Measurements from ENCODE around the gene SPNS3. TPM values are rescaled to one million over a fixed set of nuclear protein-coding genes. Genes with fewer than 3 reads are reported as not detected.

SPNS3 gene
- total RNA-seq, 1 experiment from 2014 or later, result not detected

- no peaks in the 10 kb centered on the region for H3K4me1 ChIP-seq (replicated peaks)
- H3K27me3 ChIP-seq (replicated peaks), result no peaks in the 10 kb centered on the region
- no peak overlapping the region for H3K27ac ChIP-seq
- no peak for DNase-seq (ENCODE audit: low read depth in 1 of 2, low spot score in 2 of 2)
- H3K9me3 ChIP-seq (replicated peaks), result no peaks in the 10 kb centered on the region
- no peaks in the 10 kb centered on the region for H3K36me3 ChIP-seq
- H3K4me3 ChIP-seq, result no peak overlapping the region
Measured at GRCh38 chr17:4411201-4411600, 22.5 kb upstream of the SPNS3 start.

- Histone ChIP-seq H3K27me3 (replicated peaks) (no peaks in the 10 kb centered on the region), H3K4me3 (no peak overlapping the region), H3K4me1 (replicated peaks) (no peaks in the 10 kb centered on the region), H3K36me3 (no peaks in the 10 kb centered on the region), H3K27ac (no peak overlapping the region), H3K9me3 (replicated peaks) (no peaks in the 10 kb centered on the region)
- DNase-seq (ENCODE audit: low read depth in 1 of 2, low spot score in 2 of 2), result peak; percentile 60 to 86
Measured at GRCh38 chr17:4412933-4413831, 20.6 kb upstream of the SPNS3 start.

- no peaks in the 10 kb centered on the region for H3K4me1 ChIP-seq (replicated peaks)
Measured at GRCh38 chr17:4417129-4417667, 16.5 kb upstream of the SPNS3 start.

GRCh38 chr17:4420692-4421131 lies 13.0 kb upstream of the SPNS3 start:
- Histone ChIP-seq H3K4me1 (replicated peaks) (no peaks in the 10 kb centered on the region), H3K27ac (no peak overlapping the region), H3K27me3 (replicated peaks) (no peaks in the 10 kb centered on the region), H3K36me3 (no peaks in the 10 kb centered on the region), H3K9me3 (replicated peaks) (no peaks in the 10 kb centered on the region), H3K4me3 (no peak overlapping the region)
- DNase-seq (ENCODE audit: low read depth in 1 of 2, low spot score in 2 of 2), result peak; percentile 31 to 50

More at GRCh38 chr17:4417129-4417667, 16.5 kb upstream of the SPNS3 start:
- H3K27me3 ChIP-seq (replicated peaks), result no peaks in the 10 kb centered on the region
- H3K4me3 ChIP-seq, result no peak overlapping the region
- no peaks in the 10 kb centered on the region for H3K36me3 ChIP-seq
- H3K9me3 ChIP-seq (replicated peaks), result no peaks in the 10 kb centered on the region
- no peak overlapping the region for H3K27ac ChIP-seq
- no peak for DNase-seq (ENCODE audit: low read depth in 1 of 2, low spot score in 2 of 2)

- Histone ChIP-seq H3K27me3 (replicated peaks) (no peaks in the 10 kb centered on the region), H3K9me3 (replicated peaks) (no peaks in the 10 kb centered on the region), H3K27ac (no peak overlapping the region), H3K4me3 (no peak overlapping the region), H3K4me1 (replicated peaks) (no peaks in the 10 kb centered on the region), H3K36me3 (no peaks in the 10 kb centered on the region)
- DNase-seq (ENCODE audit: low read depth in 1 of 2, low spot score in 2 of 2), result no peak
Measured at GRCh38 chr17:4422864-4423263, 10.9 kb upstream of the SPNS3 start.

- Histone ChIP-seq H3K36me3 (no peaks in the 10 kb centered on the region), H3K4me3 (no peak overlapping the region), H3K4me1 (replicated peaks) (no peaks in the 10 kb centered on the region)
Measured at GRCh38 chr17:4425398-4425797, 8.3 kb upstream of the SPNS3 start.

GRCh38 chr17:4426499-4427208 lies 7.1 kb upstream of the SPNS3 start:
- no peaks in the 10 kb centered on the region for H3K36me3 ChIP-seq
- no peaks in the 10 kb centered on the region for H3K27me3 ChIP-seq (replicated peaks)
- DNase-seq (ENCODE audit: low read depth in 1 of 2, low spot score in 2 of 2), result no peak
- H3K9me3 ChIP-seq (replicated peaks), result no peaks in the 10 kb centered on the region
- no peaks in the 10 kb centered on the region for H3K4me1 ChIP-seq (replicated peaks)
- no peak overlapping the region for H3K4me3 ChIP-seq
- H3K27ac ChIP-seq, result no peak overlapping the region

More at GRCh38 chr17:4425398-4425797, 8.3 kb upstream of the SPNS3 start:
- no peak for DNase-seq (ENCODE audit: low read depth in 1 of 2, low spot score in 2 of 2)
- Histone ChIP-seq H3K27me3 (replicated peaks) (no peaks in the 10 kb centered on the region), H3K27ac (no peak overlapping the region), H3K9me3 (replicated peaks) (no peaks in the 10 kb centered on the region)

- H3K36me3 ChIP-seq, result no peaks in the 10 kb centered on the region
- DNase-seq (ENCODE audit: low read depth in 1 of 2, low spot score in 2 of 2), result no peak
- H3K4me1 ChIP-seq (replicated peaks), result no peaks in the 10 kb centered on the region
- H3K27me3 ChIP-seq (replicated peaks), result no peaks in the 10 kb centered on the region
- no peak overlapping the region for H3K4me3 ChIP-seq
- no peaks in the 10 kb centered on the region for H3K9me3 ChIP-seq (replicated peaks)
- no peak overlapping the region for H3K27ac ChIP-seq
Measured at GRCh38 chr17:4427505-4427904, 6.2 kb upstream of the SPNS3 start.

- DNase-seq (ENCODE audit: low read depth in 1 of 2, low spot score in 2 of 2), result no peak
- Histone ChIP-seq H3K27ac (no peak overlapping the region), H3K27me3 (replicated peaks) (no peaks in the 10 kb centered on the region), H3K36me3 (no peaks in the 10 kb centered on the region), H3K4me3 (no peak overlapping the region), H3K9me3 (replicated peaks) (no peaks in the 10 kb centered on the region), H3K4me1 (replicated peaks) (no peaks in the 10 kb centered on the region)
Measured at GRCh38 chr17:4436381-4436780, 2.6 kb downstream of the SPNS3 start.

GRCh38 chr17:4436846-4437245 lies 3.1 kb downstream of the SPNS3 start:
- H3K4me1 ChIP-seq (replicated peaks), result no peaks in the 10 kb centered on the region
- H3K4me3 ChIP-seq, result no peak overlapping the region
- no peaks in the 10 kb centered on the region for H3K9me3 ChIP-seq (replicated peaks)
- DNase-seq (ENCODE audit: low read depth in 1 of 2, low spot score in 2 of 2), result no peak
- no peaks in the 10 kb centered on the region for H3K36me3 ChIP-seq
- H3K27me3 ChIP-seq (replicated peaks), result no peaks in the 10 kb centered on the region
- H3K27ac ChIP-seq, result no peak overlapping the region

GRCh38 chr17:4438162-4438944 lies 4.6 kb downstream of the SPNS3 start:
- H3K36me3 ChIP-seq, result no peaks in the 10 kb centered on the region

GRCh38 chr17:4440021-4440420 lies 6.3 kb downstream of the SPNS3 start:
- Histone ChIP-seq H3K27ac (no peak overlapping the region), H3K9me3 (replicated peaks) (no peaks in the 10 kb centered on the region), H3K4me1 (replicated peaks) (no peaks in the 10 kb centered on the region), H3K27me3 (replicated peaks) (no peaks in the 10 kb centered on the region), H3K4me3 (no peak overlapping the region), H3K36me3 (no peaks in the 10 kb centered on the region)
- no peak for DNase-seq (ENCODE audit: low read depth in 1 of 2, low spot score in 2 of 2)

More at GRCh38 chr17:4438162-4438944, 4.6 kb downstream of the SPNS3 start:
- no peaks in the 10 kb centered on the region for H3K4me1 ChIP-seq (replicated peaks)
- H3K27me3 ChIP-seq (replicated peaks), result no peaks in the 10 kb centered on the region
- H3K4me3 ChIP-seq, result no peak overlapping the region
- no peak overlapping the region for H3K27ac ChIP-seq
- H3K9me3 ChIP-seq (replicated peaks), result no peaks in the 10 kb centered on the region
- no peak for DNase-seq (ENCODE audit: low read depth in 1 of 2, low spot score in 2 of 2)
